ENCODE results near the gene MAPK7. TPM values are rescaled to one million over a fixed set of nuclear protein-coding genes. Genes with fewer than 3 reads are reported as not detected.
A peak's percentile ranks its signal among the peaks of the same experiment; 100 is the strongest.

The MAPK7 gene
- polyA plus RNA-seq, 1 of the 3 experiments (the other 2 are of a cell fraction) = 19.1 TPM

GRCh38 chr17:19372866-19373504 is 5.3 kb upstream of the MAPK7 start:
- WGBS (ENCODE audit: low lambda C conversion rate) = 93% methylated on average over 6 of the region's 8 CpGs
- H3K4me1 ChIP-seq (ENCODE audit: control insufficient read depth in 1 of 2, insufficient read depth in 2 of 2, low read depth in 1 of 2, low read length in 1 of 2) = peaks cover 0 to 4% of the 10 kb centered on the region in 2 experiments; a peak in 3 of 4 replicates
- H3K79me2 ChIP-seq (ENCODE audit: insufficient read depth) = peaks cover 11% of the 10 kb centered on the region
- H3K27ac ChIP-seq (ENCODE audit: low read depth in 2 of 2, low read length in 1 of 2) = no peak overlapping the region
- no peak overlapping the region for H3K4me2 ChIP-seq
- H4K20me1 ChIP-seq (ENCODE audit: insufficient read depth) = no peaks in the 10 kb centered on the region
- TF ChIP-seq GATA2 (CRISPR knock-in tag; IDR thresholded peaks at IDR 0.05) (no peak), EZH2phosphoT487 (IDR thresholded peaks at IDR 0.05; ENCODE audit: borderline replicate concordance, low read depth) (no peak), YY1 (IDR thresholded peaks at IDR 0.05; ENCODE audit: low read depth) (no peak), FOXM1 (IDR thresholded peaks at IDR 0.05; ENCODE audit: low read depth) (no peak), SMC3 (IDR thresholded peaks at IDR 0.05; ENCODE audit: low read depth, low read length) (no peak), PBX3 (IDR thresholded peaks at IDR 0.05) (no peak)
- TF ChIP-seq, protein P1, sequence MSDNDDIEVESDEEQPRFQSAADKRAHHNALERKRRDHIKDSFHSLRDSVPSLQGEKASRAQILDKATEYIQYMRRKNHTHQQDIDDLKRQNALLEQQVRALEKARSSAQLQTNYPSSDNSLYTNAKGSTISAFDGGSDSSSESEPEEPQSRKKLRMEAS (IDR thresholded peaks at IDR 0.05; ENCODE audit: low read depth) = no peak
- no peaks in the 10 kb centered on the region for H3K9me3 ChIP-seq
- H3K27me3 ChIP-seq (ENCODE audit: insufficient read depth) = no peaks in the 10 kb centered on the region
- DNase-seq = no peak
- H3K9me2 ChIP-seq = no peaks in the 10 kb centered on the region
- H2AFZ ChIP-seq (ENCODE audit: low read depth) = no peak overlapping the region
- no peak overlapping the region for H3K9ac ChIP-seq
- H3K36me3 ChIP-seq (replicated peaks in 1 of 2; ENCODE audit: control insufficient read depth in 1 of 2, insufficient read depth in 2 of 2, low read length in 1 of 2) = no peaks in the 10 kb centered on the region
- H3F3A ChIP-seq (replicated peaks; ENCODE audit: insufficient read depth) = peaks cover 20% of the 10 kb centered on the region
- ChIA-PET POLR2A (no interaction called here), CTCF (interaction anchor here (1.3 to 5.6 kb wide), 3 partner anchors 10 to 394 kb away, joined by 3 to 37 read pairs (median 19); partner anchors contain the start of gene B9D1)
- H3K4me3 ChIP-seq (ENCODE audit: low read depth in 2 of 2, low read length in 1 of 2) = no peak overlapping the region

DNA sequence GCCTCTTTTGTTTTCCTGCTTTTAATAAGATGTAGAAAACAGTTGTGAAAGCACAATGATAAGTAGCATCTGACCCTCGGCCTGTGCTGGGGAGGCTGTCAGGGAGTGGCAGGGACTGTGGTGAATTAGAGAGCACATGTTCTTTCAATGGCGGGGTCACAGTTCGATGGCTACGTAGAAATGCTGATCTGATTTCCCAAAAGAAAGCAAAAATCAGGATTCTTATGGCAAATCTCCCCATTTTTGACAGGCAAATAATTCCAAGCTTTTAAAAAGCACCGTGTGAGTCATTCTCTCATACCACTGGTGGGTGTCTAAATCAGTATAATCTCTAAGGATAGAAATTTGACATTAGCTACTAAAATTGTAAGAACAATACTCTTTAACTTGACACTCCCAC is 4.2 kb upstream of the MAPK7 start:
- H3K9me2 ChIP-seq = no peaks in the 10 kb centered on the region
- no peaks in the 10 kb centered on the region for H3K27me3 ChIP-seq (ENCODE audit: insufficient read depth)
- no peak overlapping the region for H3K4me2 ChIP-seq
- POLR2A ChIA-PET = no interaction called here
- no peaks in the 10 kb centered on the region for H3K9me3 ChIP-seq
- peak overlapping the region; percentile 9 to 16; a peak in 1 of 4 replicates for H3K27ac ChIP-seq (ENCODE audit: low read depth in 2 of 2, low read length in 1 of 2)
- no peak overlapping the region for H3K4me3 ChIP-seq (ENCODE audit: low read depth in 2 of 2, low read length in 1 of 2)
- CTCF ChIA-PET = interaction anchor here (1.1 to 5.6 kb wide), 3 partner anchors 9 to 73 kb away, joined by 4 to 37 read pairs (median 19); partner anchors contain the start of gene B9D1
- no peak overlapping the region for H3K9ac ChIP-seq
- WGBS (ENCODE audit: low lambda C conversion rate) = 89% methylated on average over 5 of the region's 5 CpGs
- H3K36me3 ChIP-seq (replicated peaks in 1 of 2; ENCODE audit: control insufficient read depth in 1 of 2, insufficient read depth in 2 of 2, low read length in 1 of 2) = no peaks in the 10 kb centered on the region
- H2AFZ ChIP-seq (ENCODE audit: low read depth) = no peak overlapping the region
- H3F3A ChIP-seq (replicated peaks; ENCODE audit: insufficient read depth) = peaks cover 20% of the 10 kb centered on the region
- no peak for DNase-seq
- H3K4me1 ChIP-seq (ENCODE audit: control insufficient read depth in 1 of 2, insufficient read depth in 2 of 2, low read depth in 1 of 2, low read length in 1 of 2) = peaks cover 0 to 7% of the 10 kb centered on the region in 2 experiments; a peak in 3 of 4 replicates
- H3K79me2 ChIP-seq (ENCODE audit: insufficient read depth) = peaks cover 19% of the 10 kb centered on the region
- no peak for TF ChIP-seq YY1 (IDR thresholded peaks at IDR 0.05; ENCODE audit: low read depth)
- TF ChIP-seq PBX3 (IDR thresholded peaks at IDR 0.05) = no peak
- no peak for TF ChIP-seq FOXJ3 (CRISPR knock-in tag; IDR thresholded peaks at IDR 0.05)
- no peak for TF ChIP-seq POLR2AphosphoS5 (IDR thresholded peaks at IDR 0.05; ENCODE audit: low read depth, low read length)
- no peak for TF ChIP-seq TAF1 (IDR thresholded peaks at IDR 0.05; ENCODE audit: borderline replicate concordance, low read depth, low read length)
- no peak for TF ChIP-seq RFX5 (IDR thresholded peaks at IDR 0.05; ENCODE audit: low read length)
- no peak for TF ChIP-seq SIN3A (IDR thresholded peaks at IDR 0.05; ENCODE audit: borderline replicate concordance, low read depth, low read length)
- no peak for TF ChIP-seq SMC3 (IDR thresholded peaks at IDR 0.05; ENCODE audit: low read depth, low read length)
- TF ChIP-seq ZBTB33 (IDR thresholded peaks at IDR 0.05; ENCODE audit: borderline replicate concordance, low read depth) = no peak
- TF ChIP-seq FOSL2 (IDR thresholded peaks at IDR 0.05; ENCODE audit: borderline replicate concordance, low read depth) = no peak
- H4K20me1 ChIP-seq (ENCODE audit: insufficient read depth) = no peaks in the 10 kb centered on the region

Data from SK-N-SH (cell line).